ENCODE results near the gene SERPINA6.
"Not testable (repeated sequence)": the region's sequence is repeated elsewhere in the genome, so short reads cannot be mapped to it uniquely, and the experiment has no call there.

SERPINA6 gene

DNA sequence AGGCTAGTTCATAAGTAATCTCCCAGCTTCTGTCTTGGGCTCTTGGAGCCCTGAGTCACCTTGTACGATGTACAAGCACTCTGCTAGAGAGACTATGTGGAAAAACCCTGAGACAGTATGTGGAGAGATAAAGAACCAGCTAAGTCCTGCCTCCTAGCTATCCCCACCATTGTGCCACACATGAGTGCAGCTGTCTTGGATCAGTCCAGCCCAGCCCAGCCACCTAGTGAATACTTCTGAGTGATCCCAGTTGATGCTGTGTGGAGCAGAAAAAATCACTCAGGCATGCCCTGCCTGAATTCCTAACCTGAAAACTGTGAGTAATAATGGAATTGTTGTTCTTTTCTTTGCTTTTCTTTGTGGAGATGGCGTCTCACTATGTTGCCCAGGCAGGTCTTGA is 5.1 kb upstream of the SERPINA6 start:
- DNase-seq (ENCODE audit: low read depth): no peak

- no peak for DNase-seq (ENCODE audit: low read depth)
Measured at GRCh38 chr14:94321421-94322271, 1.5 kb downstream of the SERPINA6 start.

- DNase-seq (ENCODE audit: low read depth): no peak
Measured at GRCh38 chr14:94320243-94320642, 2.9 kb downstream of the SERPINA6 start.

DNA sequence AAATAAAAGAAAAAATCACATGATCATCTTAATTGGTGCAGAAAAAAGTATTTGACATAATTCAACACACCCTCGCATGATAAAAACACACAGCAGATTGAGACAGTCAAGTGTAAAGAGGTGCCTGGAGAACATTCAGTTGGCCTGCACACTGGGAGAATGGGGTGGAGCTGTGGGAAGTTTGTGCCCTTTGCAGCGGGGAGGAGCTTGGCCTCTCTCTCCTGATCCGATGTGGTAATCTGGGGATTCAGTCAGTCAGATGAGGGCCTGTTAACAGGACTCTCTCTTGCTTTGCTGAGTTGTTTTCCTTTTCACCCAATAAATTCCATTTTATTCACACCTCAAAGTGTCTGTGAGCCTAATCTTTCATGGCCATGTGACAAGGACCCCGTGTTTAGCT is 5.9 kb downstream of the SERPINA6 start:
- DNase-seq (ENCODE audit: low read depth): no peak

DNA sequence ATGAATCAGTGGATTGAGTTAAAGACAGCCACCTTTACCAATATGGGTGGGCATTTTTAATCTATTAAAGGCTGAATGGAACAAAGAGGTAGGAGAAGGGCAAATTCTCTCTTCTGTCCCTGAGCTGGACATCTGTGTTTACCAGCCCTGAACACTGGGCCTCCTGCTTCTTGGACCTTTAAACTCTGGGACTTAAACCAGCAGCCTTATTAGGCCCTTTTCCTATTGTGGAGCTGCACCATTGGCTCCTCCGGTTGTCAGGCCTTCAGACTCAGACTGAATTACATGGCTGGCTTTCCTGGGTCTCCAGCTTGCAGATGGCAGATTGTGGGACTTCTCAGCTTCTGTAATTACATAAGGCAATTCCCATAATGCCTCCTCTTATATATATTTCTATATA is 6.4 kb downstream of the SERPINA6 start:
- no peak for DNase-seq (ENCODE audit: low read depth)

GRCh38 chr14:94314890-94315289 is 8.2 kb downstream of the SERPINA6 start:
- no peak for DNase-seq (ENCODE audit: low read depth)

- no peak for DNase-seq (ENCODE audit: low read depth)
Measured at GRCh38 chr14:94313991-94314655, 9.0 kb downstream of the SERPINA6 start.

DNA sequence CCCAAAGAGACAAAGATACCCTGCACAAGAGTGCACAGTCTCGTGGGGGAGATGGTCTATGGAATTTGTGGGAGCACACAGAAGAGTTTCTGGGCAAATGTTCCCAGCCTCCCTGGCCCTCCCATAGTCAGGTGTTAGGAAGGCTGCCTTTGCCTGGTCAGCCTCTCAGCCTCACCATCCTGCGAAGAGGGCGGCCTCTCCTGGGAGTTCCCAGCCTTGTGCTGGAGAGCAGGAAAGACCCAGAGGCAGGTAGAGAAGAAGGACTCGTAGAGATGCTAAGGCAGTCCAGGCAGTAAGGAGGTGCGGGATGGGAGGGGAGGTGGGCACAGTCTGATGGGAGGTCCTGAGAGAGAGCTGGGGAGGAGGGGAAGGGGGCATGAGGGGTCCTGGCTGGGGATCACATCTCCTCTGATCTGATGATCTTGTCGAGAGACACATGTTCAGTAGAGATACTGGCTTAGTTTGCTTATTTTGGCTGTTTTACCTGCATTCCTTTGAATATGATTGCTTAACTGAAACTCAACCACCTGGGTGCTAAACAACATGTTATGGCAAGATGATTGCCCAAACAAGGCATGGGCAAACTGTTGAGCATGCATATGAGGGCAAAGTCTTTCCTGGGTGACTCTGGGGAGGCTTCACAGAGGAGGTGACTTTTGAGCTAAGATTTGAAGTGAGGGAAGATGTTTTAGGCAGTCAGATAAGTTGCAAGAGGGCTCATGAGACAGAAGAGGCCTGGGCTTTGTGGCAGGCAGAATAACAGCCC is 10.5 kb downstream of the SERPINA6 start:
- DNase-seq (ENCODE audit: low read depth): no peak

GRCh38 chr14:94310248-94310647 is 12.9 kb downstream of the SERPINA6 start:
- no peak for DNase-seq (ENCODE audit: low read depth)

- DNase-seq (ENCODE audit: low read depth): no peak
Measured at GRCh38 chr14:94309721-94310120, 13.4 kb downstream of the SERPINA6 start.

GRCh38 chr14:94307410-94307992 is 15.6 kb downstream of the SERPINA6 start:
- no peak for DNase-seq (ENCODE audit: low read depth)

- no peak for DNase-seq (ENCODE audit: low read depth)
Measured at GRCh38 chr14:94306047-94306978, 16.8 kb downstream of the SERPINA6 start.

DNA sequence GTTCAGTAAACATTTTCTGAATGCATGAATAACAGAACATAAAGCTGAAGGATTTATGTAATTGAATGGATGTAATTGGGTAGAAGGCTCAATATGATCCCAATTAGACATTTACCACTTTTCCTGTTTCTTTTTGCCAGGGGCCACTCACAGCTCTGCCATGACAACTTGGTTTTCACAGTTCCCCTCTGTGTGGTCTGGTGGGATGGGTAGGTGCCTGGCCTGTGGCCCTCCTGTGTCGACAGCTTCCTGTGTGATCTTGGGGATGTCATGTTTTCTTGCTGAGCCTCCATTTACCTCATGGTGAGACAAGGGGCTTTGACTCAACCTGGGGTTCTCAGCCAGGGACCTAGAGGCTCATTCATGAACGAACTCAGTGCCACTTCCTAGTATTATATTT is 17.5 kb downstream of the SERPINA6 start:
- DNase-seq (ENCODE audit: low read depth): no peak

- DNase-seq (ENCODE audit: low read depth): no peak
Measured at GRCh38 chr14:94304243-94304642, 18.9 kb downstream of the SERPINA6 start.

- no peak for DNase-seq (ENCODE audit: low read depth)
Measured at GRCh38 chr14:94303111-94303510, 20.0 kb downstream of the SERPINA6 start.

GRCh38 chr14:94298130-94298529 is 25.0 kb downstream of the SERPINA6 start:
- DNase-seq (ENCODE audit: low read depth): no peak

- not testable (repeated sequence) for DNase-seq (ENCODE audit: low read depth)
Measured at GRCh38 chr14:94296181-94296545, 27.0 kb downstream of the SERPINA6 start.

DNA sequence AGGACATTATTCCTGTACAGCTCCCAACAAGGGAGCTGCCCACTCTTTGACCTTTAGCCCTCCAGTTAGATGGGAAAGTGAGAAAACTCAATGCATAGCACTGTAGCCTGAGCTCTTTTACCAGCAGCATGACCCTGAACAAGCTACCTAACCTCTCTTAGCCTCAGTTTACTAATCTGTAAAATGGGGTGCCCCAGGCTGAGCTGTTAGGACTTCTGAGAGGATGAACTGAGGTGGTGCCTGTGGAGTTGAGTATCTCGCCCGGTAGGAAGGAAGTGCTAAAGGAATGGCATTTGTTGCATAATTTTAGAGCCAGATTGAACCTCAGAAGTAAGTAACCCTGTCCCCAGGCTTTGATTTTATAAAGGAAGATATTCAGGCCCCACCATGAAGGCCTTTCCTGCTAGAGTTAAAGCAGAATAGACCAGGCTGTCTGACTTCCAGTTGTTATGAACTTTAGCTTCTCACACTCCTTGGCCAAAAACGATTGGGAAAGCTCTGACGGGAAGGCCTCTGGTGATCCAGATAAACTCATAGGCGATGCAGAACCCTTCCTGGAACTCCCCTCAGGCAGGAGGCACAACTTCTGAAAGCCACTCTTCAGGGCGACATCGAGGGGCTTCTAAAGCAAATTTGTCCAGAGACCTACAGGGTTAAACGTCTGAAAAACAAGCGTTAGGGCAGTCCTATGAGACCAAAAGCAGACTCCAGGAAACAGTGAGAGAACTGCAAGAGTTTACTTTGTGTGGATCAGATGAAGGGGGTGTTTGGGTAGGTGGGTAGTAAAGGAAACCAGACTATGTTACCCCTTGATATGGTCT is 27.6 kb downstream of the SERPINA6 start:
- DNase-seq (ENCODE audit: low read depth): no peak

DNA sequence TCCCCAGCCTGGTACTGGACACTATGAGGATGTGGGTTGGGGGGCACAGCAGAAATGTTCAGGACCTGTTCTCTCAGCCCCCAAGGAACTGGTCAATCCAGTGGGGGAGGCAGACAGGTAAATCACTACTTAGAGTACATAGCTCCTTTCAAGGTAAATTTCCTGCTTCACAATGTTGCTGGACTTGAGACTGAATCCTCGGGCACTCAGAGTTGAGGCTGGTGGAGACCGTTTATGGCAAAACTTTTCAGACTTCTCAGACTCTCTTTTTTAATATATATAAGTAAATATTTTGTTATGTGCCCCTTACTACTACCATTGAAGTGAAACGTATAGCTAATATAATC is 29.6 kb downstream of the SERPINA6 start:
- DNase-seq (ENCODE audit: low read depth): no peak

DNA sequence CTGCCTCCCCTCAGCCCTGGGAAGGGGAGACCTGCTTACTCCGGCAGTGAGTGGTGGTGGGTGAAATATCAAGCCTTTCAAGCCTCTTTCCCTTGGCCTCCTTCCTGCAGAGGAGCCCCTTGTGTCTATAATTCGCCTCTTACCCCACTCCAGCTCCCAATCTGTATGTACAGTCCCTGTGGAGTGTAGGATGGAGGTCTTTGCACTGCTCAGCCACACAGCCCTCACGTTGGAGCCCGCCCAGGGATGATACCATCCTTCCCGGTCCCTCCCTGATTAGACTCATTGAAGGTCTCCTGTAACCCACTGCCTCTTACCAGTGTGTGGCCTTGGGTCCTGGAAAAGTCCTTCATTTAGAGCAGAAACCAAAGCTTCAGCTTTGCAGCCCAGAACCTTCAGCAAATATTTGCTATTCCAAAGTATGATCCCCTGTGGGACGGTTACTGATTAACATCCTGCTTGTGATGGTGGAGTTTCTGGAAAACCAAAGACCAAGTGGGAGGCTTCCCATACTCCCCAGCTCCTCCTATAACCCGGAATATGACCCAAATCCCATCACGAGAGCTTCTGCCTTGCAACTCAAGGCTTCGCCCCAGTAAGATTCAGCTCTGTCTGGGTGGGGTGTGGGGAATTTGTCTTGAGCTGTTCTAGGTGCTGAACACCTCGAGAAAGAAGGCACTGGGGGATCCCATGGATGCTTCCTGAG is 30.1 kb downstream of the SERPINA6 start, which contains the start of gene SERPINA10:
Gene SERPINA10, minus strand, starts transcription at position 397 of the 706 bp plus-strand sequence. CDS start 2,675 bp downstream, outside the sequence.
- DNase-seq (ENCODE audit: low read depth): no peak

Measured in T-helper 22 cell (primary cell).